ENCODE results near the gene OLFM1.

DNA sequence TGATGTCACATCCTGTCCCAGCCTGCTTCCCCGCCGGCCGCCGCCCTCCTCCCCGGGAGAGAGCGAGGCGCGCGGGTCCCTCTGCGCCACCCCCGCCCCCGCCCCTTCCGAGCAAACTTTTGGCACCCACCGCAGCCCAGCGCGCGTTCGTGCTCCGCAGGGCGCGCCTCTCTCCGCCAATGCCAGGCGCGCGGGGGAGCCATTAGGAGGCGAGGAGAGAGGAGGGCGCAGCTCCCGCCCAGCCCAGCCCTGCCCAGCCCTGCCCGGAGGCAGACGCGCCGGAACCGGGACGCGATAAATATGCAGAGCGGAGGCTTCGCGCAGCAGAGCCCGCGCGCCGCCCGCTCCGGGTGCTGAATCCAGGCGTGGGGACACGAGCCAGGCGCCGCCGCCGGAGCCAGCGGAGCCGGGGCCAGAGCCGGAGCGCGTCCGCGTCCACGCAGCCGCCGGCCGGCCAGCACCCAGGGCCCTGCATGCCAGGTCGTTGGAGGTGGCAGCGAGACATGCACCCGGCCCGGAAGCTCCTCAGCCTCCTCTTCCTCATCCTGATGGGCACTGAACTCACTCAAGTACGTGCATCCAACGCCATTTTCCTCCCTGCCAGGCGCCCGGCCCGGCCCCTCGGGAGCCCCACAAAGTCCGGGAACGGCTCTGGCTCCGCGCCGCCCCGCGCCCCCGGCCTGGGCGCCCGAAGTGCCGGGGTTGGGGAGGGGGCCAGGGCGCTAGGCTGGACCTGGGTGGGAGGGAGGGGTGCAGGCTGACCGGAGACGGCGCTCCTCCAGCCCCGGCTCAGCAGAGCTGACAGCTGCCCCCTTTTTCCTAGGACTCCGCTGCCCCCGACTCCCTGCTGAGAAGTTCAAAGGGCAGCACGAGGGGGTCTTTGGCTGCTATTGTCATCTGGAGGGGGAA, 12.0 kb upstream of the OLFM1 start:
- TF ChIP-seq, protein P1, sequence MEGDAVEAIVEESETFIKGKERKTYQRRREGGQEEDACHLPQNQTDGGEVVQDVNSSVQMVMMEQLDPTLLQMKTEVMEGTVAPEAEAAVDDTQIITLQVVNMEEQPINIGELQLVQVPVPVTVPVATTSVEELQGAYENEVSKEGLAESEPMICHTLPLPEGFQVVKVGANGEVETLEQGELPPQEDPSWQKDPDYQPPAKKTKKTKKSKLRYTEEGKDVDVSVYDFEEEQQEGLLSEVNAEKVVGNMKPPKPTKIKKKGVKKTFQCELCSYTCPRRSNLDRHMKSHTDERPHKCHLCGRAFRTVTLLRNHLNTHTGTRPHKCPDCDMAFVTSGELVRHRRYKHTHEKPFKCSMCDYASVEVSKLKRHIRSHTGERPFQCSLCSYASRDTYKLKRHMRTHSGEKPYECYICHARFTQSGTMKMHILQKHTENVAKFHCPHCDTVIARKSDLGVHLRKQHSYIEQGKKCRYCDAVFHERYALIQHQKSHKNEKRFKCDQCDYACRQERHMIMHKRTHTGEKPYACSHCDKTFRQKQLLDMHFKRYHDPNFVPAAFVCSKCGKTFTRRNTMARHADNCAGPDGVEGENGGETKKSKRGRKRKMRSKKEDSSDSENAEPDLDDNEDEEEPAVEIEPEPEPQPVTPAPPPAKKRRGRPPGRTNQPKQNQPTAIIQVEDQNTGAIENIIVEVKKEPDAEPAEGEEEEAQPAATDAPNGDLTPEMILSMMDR (IDR thresholded peaks at IDR 0.05): peak in 1 of 4 experiments; percentile 20
- peak; percentile 49 for TF ChIP-seq POLR2AphosphoS5 (IDR thresholded peaks at IDR 0.05)
